Fibroblast of lung (primary cell): ENCODE measurements around the gene MRS2. TPM values are rescaled to one million over a fixed set of nuclear protein-coding genes. Genes with fewer than 3 reads are reported as not detected.

Experiments
- DNase-seq, 2 donors: peaks; one replicate each; pipeline versions ENCODE4 v3.0.0 to v3.0.0-alpha.2; 2010; ENCODE audit warnings: low read depth in 2 of 2
- H2AFZ ChIP-seq: 2 replicates; pipeline ENCODE4 v1.5.1; 2012; ENCODE audit warnings: low read length, control low read depth, inconsistent platforms
- H3K27ac ChIP-seq: 2 replicates; pipeline ENCODE4 v1.5.1; 2011; ENCODE audit warnings: low read length, control low read depth; ENCODE audit not compliant: insufficient read depth
- H3K27me3 ChIP-seq: 2 replicates; pipeline ENCODE4 v1.5.1; 2011; ENCODE audit warnings: mild to moderate bottlenecking, low read length; ENCODE audit not compliant: control insufficient read depth, insufficient read depth
- H3K36me3 ChIP-seq: 2 replicates; pipeline ENCODE4 v1.5.1; 2011; ENCODE audit warnings: low read length; ENCODE audit not compliant: control insufficient read depth, insufficient read depth
- H3K4me1 ChIP-seq: 2 replicates; pipeline ENCODE4 v1.5.1; 2011; ENCODE audit warnings: low read length; ENCODE audit not compliant: control insufficient read depth, insufficient read depth; ENCODE audit errors: extremely low read depth
- H3K4me2 ChIP-seq: 2 replicates; pipeline ENCODE4 v1.5.1; 2011; ENCODE audit warnings: low read length, control low read depth; ENCODE audit not compliant: insufficient read depth; ENCODE audit errors: extremely low read depth
- H3K4me3 ChIP-seq, 4 experiments: fragments of 200-600 bp in 1 of 4; sonication (generic) in 1 of 4; replicated peaks in 1 of 4; 2 replicates each; pipeline ENCODE4 v1.5.1; 2011 to 2016; ENCODE audit warnings: low read length in 4 of 4, low read depth in 3 of 4, mild to moderate bottlenecking in 3 of 4, control low read depth in 2 of 4, inconsistent platforms in 1 of 4, mixed read lengths in 1 of 4; ENCODE audit not compliant: insufficient read depth in 1 of 4; ENCODE audit errors: control extremely low read depth in 1 of 4
- H3K79me2 ChIP-seq: 2 replicates; pipeline ENCODE4 v1.5.1; 2012; ENCODE audit warnings: mild to moderate bottlenecking, low read length, inconsistent platforms; ENCODE audit not compliant: control insufficient read depth, insufficient read depth
- H3K9ac ChIP-seq: 2 replicates; pipeline ENCODE4 v1.5.1; 2011; ENCODE audit warnings: mild to moderate bottlenecking, low read length, control low read depth; ENCODE audit not compliant: insufficient read depth
- H3K9me3 ChIP-seq: 2 replicates; pipeline ENCODE4 v1.5.1; 2012; ENCODE audit warnings: low read depth, low read length; ENCODE audit not compliant: control insufficient read depth, insufficient read depth
- H4K20me1 ChIP-seq: 2 replicates; pipeline ENCODE4 v1.5.1; 2011; ENCODE audit warnings: low read length; ENCODE audit not compliant: control insufficient read depth, insufficient read depth; ENCODE audit errors: extremely low read depth
- EZH2 ChIP-seq: IDR thresholded peaks from 2 replicates; pipeline ENCODE4 v1.5.1; 2012; ENCODE audit warnings: low read length, control low read depth, mild to moderate bottlenecking; ENCODE audit errors: missing control alignments
- polyA plus RNA-seq, 2 donors: library from polyadenylated mRNA; depleted of rRNA in 1 of 2; stranded (reverse) in 1 of 2; unstranded in 1 of 2; fragments of >200 nt; gene quantifications; 2 replicates each; pipeline ENCODE4 v1.2.1, GENCODE V29; 2011 to 2012; ENCODE audit warnings: missing spikeins in 1 of 2
- total RNA-seq: library from RNA; depleted of rRNA; stranded (reverse); fragments of >200 nt; gene quantifications from 2 replicates; pipeline ENCODE4 v1.2.1, GENCODE V29; 2014
- TF ChIP-seq, protein P1 (sequence below), 2 donors: IDR thresholded peaks in 1 of 2; conservative IDR thresholded peaks in 1 of 2; 1 replicate in 1 of 2; 2 replicates in 1 of 2; pipeline ENCODE4 v1.5.1; 2011 to 2012; ENCODE audit warnings: low read length in 2 of 2, control low read depth in 1 of 2, inconsistent platforms in 1 of 2, low read depth in 1 of 2, mild to moderate bottlenecking in 1 of 2

MRS2 gene
- total and polyA plus RNA-seq, 2 donors (not counting 1 experiment from before 2014, with no cell fraction given), result 12.6 to 19.9 TPM

DNA sequence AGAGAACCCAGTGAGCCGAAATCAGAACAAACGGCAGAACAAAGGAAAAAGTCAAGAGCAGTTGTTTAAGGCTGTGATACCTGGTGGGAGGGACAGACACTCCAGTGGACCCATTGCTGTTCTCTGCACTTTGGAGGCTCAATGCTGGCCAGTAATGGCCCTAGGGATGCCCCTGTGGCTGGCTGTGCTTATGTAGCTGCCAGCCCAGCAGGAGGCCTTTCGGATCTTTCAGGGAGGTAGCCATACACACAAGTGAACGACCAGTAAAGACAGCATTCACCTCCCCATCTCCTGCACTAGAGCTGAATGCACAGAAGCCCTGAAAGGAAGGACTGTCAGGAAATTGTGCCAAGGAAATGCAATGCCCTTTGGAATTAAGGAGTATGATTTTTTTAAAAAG is 52.3 kb downstream of the MRS2 start:
- Histone ChIP-seq H3K9ac (no peak overlapping the region), H3K27ac (no peak overlapping the region), H3K4me3 (no peak overlapping the region), H3K79me2 (no peaks in the 10 kb centered on the region), H3K4me2 (no peak overlapping the region), H3K36me3 (no peaks in the 10 kb centered on the region), H3K27me3 (no peaks in the 10 kb centered on the region), H3K9me3 (no peaks in the 10 kb centered on the region), H4K20me1 (no peaks in the 10 kb centered on the region), H2AFZ (no peak overlapping the region), H3K4me1 (no peaks in the 10 kb centered on the region)
- no peak for TF ChIP-seq EZH2
- TF ChIP-seq, protein P1, sequence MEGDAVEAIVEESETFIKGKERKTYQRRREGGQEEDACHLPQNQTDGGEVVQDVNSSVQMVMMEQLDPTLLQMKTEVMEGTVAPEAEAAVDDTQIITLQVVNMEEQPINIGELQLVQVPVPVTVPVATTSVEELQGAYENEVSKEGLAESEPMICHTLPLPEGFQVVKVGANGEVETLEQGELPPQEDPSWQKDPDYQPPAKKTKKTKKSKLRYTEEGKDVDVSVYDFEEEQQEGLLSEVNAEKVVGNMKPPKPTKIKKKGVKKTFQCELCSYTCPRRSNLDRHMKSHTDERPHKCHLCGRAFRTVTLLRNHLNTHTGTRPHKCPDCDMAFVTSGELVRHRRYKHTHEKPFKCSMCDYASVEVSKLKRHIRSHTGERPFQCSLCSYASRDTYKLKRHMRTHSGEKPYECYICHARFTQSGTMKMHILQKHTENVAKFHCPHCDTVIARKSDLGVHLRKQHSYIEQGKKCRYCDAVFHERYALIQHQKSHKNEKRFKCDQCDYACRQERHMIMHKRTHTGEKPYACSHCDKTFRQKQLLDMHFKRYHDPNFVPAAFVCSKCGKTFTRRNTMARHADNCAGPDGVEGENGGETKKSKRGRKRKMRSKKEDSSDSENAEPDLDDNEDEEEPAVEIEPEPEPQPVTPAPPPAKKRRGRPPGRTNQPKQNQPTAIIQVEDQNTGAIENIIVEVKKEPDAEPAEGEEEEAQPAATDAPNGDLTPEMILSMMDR (conservative IDR thresholded peaks at IDR 0.05 in 1 of 2, IDR thresholded peaks at IDR 0.05 in 1 of 2; ENCODE audit: low read depth in 1 of 2, low read length in 2 of 2), result no peak
- no peak for DNase-seq

DNA sequence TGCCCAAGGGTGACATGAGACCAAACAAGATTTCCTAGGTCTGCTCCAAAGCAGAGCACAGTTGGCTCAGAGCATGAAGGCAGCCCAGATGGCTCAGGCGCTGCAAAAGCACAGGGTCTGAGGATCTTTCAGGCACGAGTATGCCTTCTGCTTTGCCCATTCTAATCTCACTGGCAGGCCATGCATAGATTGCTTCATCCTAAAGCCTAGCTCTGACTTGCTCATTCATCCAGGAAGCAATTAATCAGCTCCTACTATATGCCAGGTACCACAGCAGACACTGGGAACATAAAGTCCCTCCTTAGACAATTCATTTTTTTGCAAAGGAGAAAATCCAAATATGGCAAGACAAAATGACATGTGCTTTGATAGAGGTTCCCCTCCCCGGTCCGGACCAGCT is 55.4 kb downstream of the MRS2 start:
- no peaks in the 10 kb centered on the region for H3K9me3 ChIP-seq
- H3K36me3 ChIP-seq, result no peaks in the 10 kb centered on the region
- H4K20me1 ChIP-seq, result no peaks in the 10 kb centered on the region
- H3K27ac ChIP-seq, result no peak overlapping the region
- TF ChIP-seq, protein P1 (conservative IDR thresholded peaks at IDR 0.05 in 1 of 2, IDR thresholded peaks at IDR 0.05 in 1 of 2; ENCODE audit: low read depth in 1 of 2, low read length in 2 of 2), result no peak
- H3K9ac ChIP-seq, result no peak overlapping the region
- H3K4me2 ChIP-seq, result no peak overlapping the region
- DNase-seq, result no peak
- H3K4me3 ChIP-seq, result no peak overlapping the region
- H3K79me2 ChIP-seq, result no peaks in the 10 kb centered on the region
- H3K4me1 ChIP-seq, result no peaks in the 10 kb centered on the region
- no peak overlapping the region for H2AFZ ChIP-seq
- H3K27me3 ChIP-seq, result no peaks in the 10 kb centered on the region

DNA sequence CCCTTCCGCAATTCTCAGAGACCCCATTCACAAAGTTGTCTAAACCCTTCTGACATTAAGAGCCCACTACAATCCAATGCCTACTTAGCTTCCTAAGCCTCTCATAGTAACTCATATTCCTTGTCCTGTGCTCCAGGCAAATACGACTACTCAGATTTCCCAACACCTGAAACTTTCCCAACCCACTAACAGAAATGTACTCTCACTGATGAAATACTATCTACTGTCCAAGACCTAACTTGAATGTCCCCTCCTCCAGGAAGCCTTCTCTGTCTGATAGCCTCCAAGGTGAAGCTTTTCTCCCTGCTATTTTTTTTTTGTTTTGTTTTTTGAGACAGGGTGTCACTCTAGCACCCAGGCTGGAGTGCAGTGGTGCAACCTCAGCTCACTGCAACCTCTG is 56.2 kb downstream of the MRS2 start:
- Histone ChIP-seq H3K4me2 (no peak overlapping the region), H3K27ac (no peak overlapping the region), H3K9me3 (no peaks in the 10 kb centered on the region), H3K9ac (no peak overlapping the region), H4K20me1 (no peaks in the 10 kb centered on the region), H2AFZ (no peak overlapping the region), H3K4me3 (no peak overlapping the region), H3K27me3 (no peaks in the 10 kb centered on the region), H3K4me1 (no peaks in the 10 kb centered on the region), H3K79me2 (no peaks in the 10 kb centered on the region), H3K36me3 (no peaks in the 10 kb centered on the region)
- TF ChIP-seq, protein P1 (conservative IDR thresholded peaks at IDR 0.05 in 1 of 2, IDR thresholded peaks at IDR 0.05 in 1 of 2; ENCODE audit: low read depth in 1 of 2, low read length in 2 of 2), result no peak
- TF ChIP-seq EZH2, result no peak
- DNase-seq, result no peak
